HepG2 (cell line): Measurements from ENCODE around the gene ZDHHC8. TPM values are rescaled to one million over a fixed set of nuclear protein-coding genes. Genes with fewer than 3 reads are reported as not detected.

ENCODE experiments used
- ATF2 ChIP-seq: sonication (generic); formaldehyde crosslinking; IDR thresholded peaks from 2 replicates; pipeline ENCODE4 v1.4.0; 2020; ENCODE audit warnings: missing genetic modification reagents
- FOXP4 ChIP-seq: sonication (generic); formaldehyde crosslinking; IDR thresholded peaks from 2 replicates; pipeline ENCODE4 v1.4.0; 2020; ENCODE audit warnings: missing genetic modification reagents
- HNRNPK ChIP-seq: fragments of 200-400 bp; formaldehyde crosslinking; IDR thresholded peaks from 2 replicates; pipeline ENCODE4 v1.6.1; 2018; ENCODE audit warnings: low read length, low read depth, moderate library complexity, mild to moderate bottlenecking; ENCODE audit not compliant: poor library complexity, severe bottlenecking
- ISX ChIP-seq: sonication (generic); formaldehyde crosslinking; conservative IDR thresholded peaks from 2 replicates; pipeline ENCODE4 v1.5.0; 2020; ENCODE audit warnings: missing genetic modification reagents
- MLXIP ChIP-seq: sonication (generic); formaldehyde crosslinking; IDR thresholded peaks from 2 replicates; pipeline ENCODE4 v1.9.0; 2021; ENCODE audit warnings: missing genetic modification reagents, borderline replicate concordance
- RORA ChIP-seq: sonication (generic); formaldehyde crosslinking; IDR thresholded peaks from 2 replicates; pipeline ENCODE4 v1.5.0; 2020; ENCODE audit warnings: mild to moderate bottlenecking, missing genetic modification reagents, moderate library complexity
- XBP1 ChIP-seq: sonication (generic); formaldehyde crosslinking; IDR thresholded peaks from 2 replicates; pipeline ENCODE4 v1.5.0; 2020; ENCODE audit warnings: missing genetic modification reagents
- ZBTB7A ChIP-seq: sonication (generic); formaldehyde crosslinking; IDR thresholded peaks from 2 replicates; pipeline ENCODE4 v1.8.0; 2022; ENCODE audit warnings: mild to moderate bottlenecking, missing genetic modification reagents
- ZNF563 ChIP-seq: sonication (generic); formaldehyde crosslinking; IDR thresholded peaks from 2 replicates; pipeline ENCODE4 v1.8.0; 2022; ENCODE audit warnings: mild to moderate bottlenecking, moderate library complexity, missing genetic modification reagents
- ZNF605 ChIP-seq: sonication (generic); formaldehyde crosslinking; IDR thresholded peaks from 2 replicates; pipeline ENCODE4 v1.8.0; 2022; ENCODE audit warnings: mild to moderate bottlenecking, missing genetic modification reagents
- ZNF646 ChIP-seq: sonication (generic); formaldehyde crosslinking; IDR thresholded peaks from 2 replicates; pipeline ENCODE4 v1.9.0; 2021; ENCODE audit warnings: mild to moderate bottlenecking, missing genetic modification reagents
- polyA plus RNA-seq, 8 experiments: library from polyadenylated mRNA; depleted of rRNA in 3 of 8; stranded (reverse) in 7 of 8; unstranded in 1 of 8; fragments of >200 nt; fragmentation: Illumina TruSeq in 4 of 8; extraction: Trizol in 4 of 8; gene quantifications; 2 replicates each; pipeline versions ENCODE4 v1.2.1 to v1.2.3, GENCODE V29; 2011 to 2016; ENCODE audit warnings: low read depth in 4 of 8, missing spikeins in 1 of 8, mixed read lengths in 1 of 8; ENCODE audit not compliant: insufficient read depth in 1 of 8
- total RNA-seq, 5 experiments: library from RNA; depleted of rRNA; stranded (reverse); fragments of >200 nt; fragmentation: Illumina TruSeq; extraction: Trizol; gene quantifications; 2 replicates each; pipeline ENCODE4 v1.2.3, GENCODE V29; 2016; ENCODE audit warnings: low read depth in 1 of 5

Gene ZDHHC8
- total and polyA plus RNA-seq, 2 of the 13 experiments (the other 11 are each of a cell fraction or from before 2014, with no cell fraction given), result 7.5 to 21.3 TPM

GRCh38 chr22:20086101-20086599, 45.5 kb upstream of the ZDHHC8 start (continued):
- TF ChIP-seq MLXIP, result no peak
- no peak for TF ChIP-seq ZNF605 (CRISPR knock-in tag)
- TF ChIP-seq ATF2 (CRISPR knock-in tag), result no peak
- no peak for TF ChIP-seq XBP1 (CRISPR knock-in tag)
- no peak for TF ChIP-seq ZNF646
- no peak for TF ChIP-seq ZBTB7A
- TF ChIP-seq ISX (CRISPR knock-in tag), result no peak
- TF ChIP-seq ZNF563, result no peak
- TF ChIP-seq HNRNPK, result no peak
- TF ChIP-seq FOXP4 (CRISPR knock-in tag), result no peak
- TF ChIP-seq RORA (CRISPR knock-in tag), result no peak
- TF ChIP-seq, all 625 proteins: peak for 0
